LNCAP (cell line): ENCODE results near the gene MRPL24.

Source experiments
- CTCF ChIP-seq: fragments of 450-650 bp; IDR thresholded peaks from 2 replicates; pipeline ENCODE4 v1.5.1; 2017; ENCODE audit warnings: mild to moderate bottlenecking

MRPL24 gene

GRCh38 chr1:156767101-156767878 is 26.4 kb upstream of the MRPL24 start, which contains the start of gene PRCC:
TSS of gene PRCC (plus strand) at chr1:156767535. CDS start at chr1:156767772, 237 bp downstream.
- no peak for TF ChIP-seq CTCF

- no peak for TF ChIP-seq CTCF
These were observed 25.6 kb upstream of the MRPL24 start for GRCh38 chr1:156766298-156767100.

- TF ChIP-seq CTCF, result no peak
These were observed 24.8 kb upstream of the MRPL24 start for GRCh38 chr1:156765666-156766065.

- no peak for TF ChIP-seq CTCF
These were observed 19.9 kb upstream of the MRPL24 start for GRCh38 chr1:156760796-156761104.

GRCh38 chr1:156760092-156760795 is 19.4 kb upstream of the MRPL24 start:
- TF ChIP-seq CTCF, result no peak

- no peak for TF ChIP-seq CTCF
These were observed 15.5 kb upstream of the MRPL24 start for GRCh38 chr1:156756355-156756754.

- TF ChIP-seq CTCF, result no peak
These were observed 14.7 kb upstream of the MRPL24 start for GRCh38 chr1:156755527-156755950.
